HG02885 (cell line): ENCODE measurements around the gene AK5.
A peak's percentile ranks its signal among the peaks of the same experiment; 100 is the strongest.
"Not testable (repeated sequence)": the region's sequence is repeated elsewhere in the genome, so short reads cannot be mapped to it uniquely, and the experiment has no call there.

Experiments used
- ATAC-seq: cut with Tn5 transposase; IDR thresholded peaks from one replicate; pipeline ENCODE4 v1.9.1; 2021; ENCODE audit warnings: mild to moderate bottlenecking; ENCODE audit not compliant: unreplicated experiment, poor library complexity

Gene AK5

GRCh38 chr1:77283701-77284425, 2.0 kb downstream of the AK5 start:
- ATAC-seq = no peak

GRCh38 chr1:77287535-77287934, 5.7 kb downstream of the AK5 start:
- no peak for ATAC-seq

- no peak for ATAC-seq
Observed at GRCh38 chr1:77288275-77288674, 6.5 kb downstream of the AK5 start.

- ATAC-seq = no peak
Observed at GRCh38 chr1:77290576-77290975, 8.8 kb downstream of the AK5 start.

GRCh38 chr1:77292551-77292950, 10.7 kb downstream of the AK5 start:
- no peak for ATAC-seq

GRCh38 chr1:77300566-77300965, 18.7 kb downstream of the AK5 start:
- ATAC-seq = no peak

GRCh38 chr1:77303387-77303786, 21.6 kb downstream of the AK5 start:
- peak; percentile 77 for ATAC-seq

GRCh38 chr1:77308889-77309621, 27.2 kb downstream of the AK5 start:
- no peak for ATAC-seq

GRCh38 chr1:77310924-77311323, 29.1 kb downstream of the AK5 start:
- ATAC-seq = no peak

- ATAC-seq = not testable (repeated sequence)
Observed at GRCh38 chr1:77312364-77312763, 30.5 kb downstream of the AK5 start.

GRCh38 chr1:77313491-77313890, 31.7 kb downstream of the AK5 start:
- peak; percentile 63 for ATAC-seq

- no peak for ATAC-seq
Observed at GRCh38 chr1:77316006-77316405, 34.2 kb downstream of the AK5 start.

GRCh38 chr1:77316966-77317365, 35.1 kb downstream of the AK5 start:
- ATAC-seq = no peak

- no peak for ATAC-seq
Observed at GRCh38 chr1:77319036-77319705, 37.4 kb downstream of the AK5 start.

- no peak for ATAC-seq
Observed at GRCh38 chr1:77322061-77322900, 40.5 kb downstream of the AK5 start.

- ATAC-seq = no peak
Observed at GRCh38 chr1:77333501-77333900, 51.7 kb downstream of the AK5 start.

GRCh38 chr1:77336729-77337128, 54.9 kb downstream of the AK5 start:
- no peak for ATAC-seq

GRCh38 chr1:77339326-77339725, 57.5 kb downstream of the AK5 start:
- no peak for ATAC-seq

- ATAC-seq = no peak
Observed at GRCh38 chr1:77341195-77341594, 59.4 kb downstream of the AK5 start.

GRCh38 chr1:77342745-77343144, 60.9 kb downstream of the AK5 start:
- no peak for ATAC-seq
